ENCODE data around the gene TRAF3. TPM values are rescaled to one million over a fixed set of nuclear protein-coding genes. Genes with fewer than 3 reads are reported as not detected.

The TRAF3 gene
- total RNA-seq, 1 experiment from 2014 or later, result 49.3 TPM

DNA sequence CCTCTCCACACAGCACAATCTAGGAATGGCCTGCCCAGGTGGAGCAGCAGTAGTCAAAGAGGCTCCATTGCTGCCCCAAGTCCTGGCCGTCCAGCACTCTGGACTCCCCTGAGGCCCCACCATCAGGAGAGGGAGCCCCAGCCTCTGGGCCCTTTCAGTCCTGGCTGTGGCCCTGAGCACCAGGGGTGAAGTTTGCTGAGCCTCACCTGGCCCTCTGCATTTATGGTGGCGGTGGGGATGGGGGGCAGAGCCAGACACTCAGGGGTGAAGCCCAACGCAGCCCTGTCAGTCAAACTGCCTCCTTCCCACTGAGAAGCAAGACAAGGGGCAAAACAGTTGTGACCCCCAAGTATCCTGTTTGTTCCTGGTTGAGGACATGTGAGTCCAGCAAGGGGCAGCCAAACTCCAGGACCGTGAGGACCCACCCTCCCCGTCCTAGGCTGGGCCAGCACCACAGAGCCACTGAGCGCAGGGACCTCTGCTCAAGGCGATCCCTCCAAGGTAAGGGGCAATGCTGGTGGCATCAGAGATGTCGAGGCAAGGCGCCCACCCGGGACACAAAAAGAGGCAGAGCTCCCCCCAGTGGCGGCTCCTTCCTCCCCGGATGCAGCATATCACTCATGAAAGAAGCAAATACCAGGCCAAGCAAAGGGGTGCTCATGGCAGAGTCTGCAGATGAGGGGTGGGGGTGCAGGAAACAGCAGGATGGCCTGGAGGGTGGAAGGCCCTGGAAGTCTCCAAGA is 140.4 kb downstream of the TRAF3 start:
- intact Hi-C loops (cut with micrococcal nuclease; ENCODE audit: unreplicated experiment), result loop anchor here (2.0 to 10.0 kb wide), 4 partner anchors 143 to 479 kb away; no protein-coding TSS in a partner anchor
- TF ChIP-seq EZH2 (IDR thresholded peaks at IDR 0.05; ENCODE audit: borderline replicate concordance, low read depth, low read length, poor library complexity, severe bottlenecking), result no peak
- TF ChIP-seq, protein P1, sequence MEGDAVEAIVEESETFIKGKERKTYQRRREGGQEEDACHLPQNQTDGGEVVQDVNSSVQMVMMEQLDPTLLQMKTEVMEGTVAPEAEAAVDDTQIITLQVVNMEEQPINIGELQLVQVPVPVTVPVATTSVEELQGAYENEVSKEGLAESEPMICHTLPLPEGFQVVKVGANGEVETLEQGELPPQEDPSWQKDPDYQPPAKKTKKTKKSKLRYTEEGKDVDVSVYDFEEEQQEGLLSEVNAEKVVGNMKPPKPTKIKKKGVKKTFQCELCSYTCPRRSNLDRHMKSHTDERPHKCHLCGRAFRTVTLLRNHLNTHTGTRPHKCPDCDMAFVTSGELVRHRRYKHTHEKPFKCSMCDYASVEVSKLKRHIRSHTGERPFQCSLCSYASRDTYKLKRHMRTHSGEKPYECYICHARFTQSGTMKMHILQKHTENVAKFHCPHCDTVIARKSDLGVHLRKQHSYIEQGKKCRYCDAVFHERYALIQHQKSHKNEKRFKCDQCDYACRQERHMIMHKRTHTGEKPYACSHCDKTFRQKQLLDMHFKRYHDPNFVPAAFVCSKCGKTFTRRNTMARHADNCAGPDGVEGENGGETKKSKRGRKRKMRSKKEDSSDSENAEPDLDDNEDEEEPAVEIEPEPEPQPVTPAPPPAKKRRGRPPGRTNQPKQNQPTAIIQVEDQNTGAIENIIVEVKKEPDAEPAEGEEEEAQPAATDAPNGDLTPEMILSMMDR (conservative IDR thresholded peaks at IDR 0.05; ENCODE audit: low read depth, low read length), result peak; percentile 88
- Histone ChIP-seq H3K4me3 (ENCODE audit: low read depth, low read length, poor library complexity, severe bottlenecking) (no peak overlapping the region), H3K9me3 (ENCODE audit: low read depth, low read length, poor library complexity, severe bottlenecking) (no peaks in the 10 kb centered on the region), H3K36me3 (ENCODE audit: insufficient read depth, low read length, poor library complexity, severe bottlenecking) (no peaks in the 10 kb centered on the region), H3K27ac (ENCODE audit: low read depth, low read length, poor library complexity, severe bottlenecking) (no peak overlapping the region), H3K27me3 (replicated peaks; ENCODE audit: insufficient read depth, low read depth, low read length, poor library complexity) (peaks cover 2% of the 10 kb centered on the region), H3K4me1 (ENCODE audit: insufficient read depth, low read length, poor library complexity, severe bottlenecking) (no peaks in the 10 kb centered on the region)
- no TSS peak for BruUV-seq (replicated peaks)
- POLR2A ChIA-PET (ENCODE audit: low non-redundant PET), result no interaction called here
- peak; percentile 78 for DNase-seq (ENCODE audit: low spot score)
- CTCF ChIA-PET, result interaction anchor here (1.3 kb wide), 1 partner anchor 223 kb away, joined by 6 read pairs; no protein-coding TSS in a partner anchor

- no peaks in the 10 kb centered on the region for H3K4me1 ChIP-seq (ENCODE audit: insufficient read depth, low read length, poor library complexity, severe bottlenecking)
- POLR2A ChIA-PET (ENCODE audit: low non-redundant PET), result no interaction called here
- no peak for DNase-seq (ENCODE audit: low spot score)
- CTCF ChIA-PET, result interaction anchor here (1.3 kb wide), 1 partner anchor 223 kb away, joined by 6 read pairs; no protein-coding TSS in a partner anchor
- TF ChIP-seq EZH2 (IDR thresholded peaks at IDR 0.05; ENCODE audit: borderline replicate concordance, low read depth, low read length, poor library complexity, severe bottlenecking), result no peak
- TF ChIP-seq, protein P1 (conservative IDR thresholded peaks at IDR 0.05; ENCODE audit: low read depth, low read length), result no peak
- H3K9me3 ChIP-seq (ENCODE audit: low read depth, low read length, poor library complexity, severe bottlenecking), result no peaks in the 10 kb centered on the region
- H3K27ac ChIP-seq (ENCODE audit: low read depth, low read length, poor library complexity, severe bottlenecking), result no peak overlapping the region
- peaks cover 8% of the 10 kb centered on the region for H3K27me3 ChIP-seq (replicated peaks; ENCODE audit: insufficient read depth, low read depth, low read length, poor library complexity)
- intact Hi-C loops (cut with micrococcal nuclease; ENCODE audit: unreplicated experiment), result loop anchor here (2.0 to 10.0 kb wide), 3 partner anchors 226 to 480 kb away; no protein-coding TSS in a partner anchor
- no peaks in the 10 kb centered on the region for H3K36me3 ChIP-seq (ENCODE audit: insufficient read depth, low read length, poor library complexity, severe bottlenecking)
- no TSS peak for BruUV-seq (replicated peaks)
- no peak overlapping the region for H3K4me3 ChIP-seq (ENCODE audit: low read depth, low read length, poor library complexity, severe bottlenecking)
Observed at GRCh38 chr14:102918438-102918837, 141.2 kb downstream of the TRAF3 start.

DNA sequence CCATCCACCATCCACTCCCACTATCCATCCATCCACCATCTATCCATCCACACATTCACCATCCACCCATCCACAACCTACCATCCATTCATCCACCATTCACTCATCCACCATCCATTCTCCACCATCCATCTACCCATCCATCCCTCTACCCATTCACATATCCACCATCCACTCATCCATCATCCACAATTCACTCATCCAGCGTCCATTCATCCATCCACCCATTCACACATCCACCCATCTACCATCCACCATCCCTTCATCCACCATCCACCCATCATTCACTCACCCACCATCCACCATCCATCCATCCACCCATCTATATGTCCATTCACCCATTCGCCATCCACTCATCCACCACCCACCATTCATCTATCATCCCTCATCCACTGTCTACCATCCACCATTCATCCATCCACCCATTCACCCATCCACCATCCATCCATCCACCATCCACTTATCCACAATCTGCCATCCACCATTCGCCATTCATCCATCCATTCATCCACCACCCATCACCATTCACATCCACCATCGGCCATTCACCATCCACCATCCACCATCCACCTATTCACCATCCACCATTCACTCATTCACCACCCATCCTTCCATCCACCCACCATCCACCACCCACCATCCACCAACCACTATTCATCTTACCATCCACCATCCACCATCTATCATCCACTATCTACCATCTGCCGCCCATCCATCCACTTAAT is 143.2 kb downstream of the TRAF3 start:
- DNase-seq (ENCODE audit: low spot score), result no peak
- BruUV-seq (replicated peaks), result no TSS peak
- no peaks in the 10 kb centered on the region for H3K36me3 ChIP-seq (ENCODE audit: insufficient read depth, low read length, poor library complexity, severe bottlenecking)
- TF ChIP-seq, protein P1 (conservative IDR thresholded peaks at IDR 0.05; ENCODE audit: low read depth, low read length), result no peak
- TF ChIP-seq EZH2 (IDR thresholded peaks at IDR 0.05; ENCODE audit: borderline replicate concordance, low read depth, low read length, poor library complexity, severe bottlenecking), result no peak
- H3K27me3 ChIP-seq (replicated peaks; ENCODE audit: insufficient read depth, low read depth, low read length, poor library complexity), result peaks cover 11% of the 10 kb centered on the region
- no peaks in the 10 kb centered on the region for H3K9me3 ChIP-seq (ENCODE audit: low read depth, low read length, poor library complexity, severe bottlenecking)
- H3K4me3 ChIP-seq (ENCODE audit: low read depth, low read length, poor library complexity, severe bottlenecking), result no peak overlapping the region
- H3K4me1 ChIP-seq (ENCODE audit: insufficient read depth, low read length, poor library complexity, severe bottlenecking), result no peaks in the 10 kb centered on the region
- ChIA-PET POLR2A (ENCODE audit: low non-redundant PET) (no interaction called here), CTCF (no interaction called here)
- intact Hi-C loops (cut with micrococcal nuclease; ENCODE audit: unreplicated experiment), result no loop called here
- no peak overlapping the region for H3K27ac ChIP-seq (ENCODE audit: low read depth, low read length, poor library complexity, severe bottlenecking)

Measured in A673 (cell line).